NCI-H345 treated with DMSO at 0.1 percent for 48 hours (cell line): ENCODE measurements around the gene HOXB9.

Experiments used
- DNase-seq: peaks from one replicate; lab custom pipeline; 2025; ENCODE audit not compliant: unreplicated experiment; lab: John Stamatoyannopoulos, UW

Gene HOXB9

DNA sequence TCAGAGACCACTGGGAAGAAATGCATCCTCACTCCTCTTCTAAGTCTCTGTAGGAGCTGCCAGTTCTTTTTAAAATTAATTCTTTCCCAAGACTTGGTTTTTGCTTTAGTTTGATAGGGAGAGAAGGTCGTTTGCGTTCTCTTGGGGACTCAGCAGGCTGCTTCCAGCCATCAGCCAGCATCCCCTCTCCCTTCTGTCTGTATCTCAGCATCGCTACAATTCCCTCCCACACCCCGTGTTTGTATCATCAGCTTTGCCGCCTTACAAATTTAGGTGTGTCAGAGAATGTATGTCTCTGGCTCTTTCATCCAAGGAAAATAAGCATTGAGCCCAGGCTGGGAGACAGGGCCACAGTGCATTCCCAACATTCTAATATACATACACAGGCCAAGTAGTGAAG lies 26.8 kb downstream of the HOXB9 start:
- no peak for DNase-seq

DNA sequence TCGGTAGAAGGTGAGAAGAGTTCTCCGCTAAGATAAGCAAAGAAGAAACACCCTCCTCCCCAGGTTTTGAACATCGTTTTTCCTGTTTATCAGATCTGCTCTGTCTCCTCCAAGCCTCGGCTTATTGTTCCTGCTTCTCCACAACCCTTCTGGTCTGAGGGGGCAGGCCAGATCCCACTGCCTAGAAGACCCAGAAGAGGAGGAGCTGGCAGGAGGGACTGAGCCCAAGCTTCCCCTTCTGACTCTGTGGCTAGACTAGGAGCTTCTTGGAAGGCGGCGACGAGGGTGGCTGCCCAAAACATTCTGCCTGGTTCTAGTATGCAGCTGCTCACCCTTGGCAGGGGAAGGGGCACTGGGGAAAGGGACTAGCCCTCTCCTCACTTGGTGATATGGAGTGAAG lies 27.4 kb downstream of the HOXB9 start:
- DNase-seq, result no peak

DNA sequence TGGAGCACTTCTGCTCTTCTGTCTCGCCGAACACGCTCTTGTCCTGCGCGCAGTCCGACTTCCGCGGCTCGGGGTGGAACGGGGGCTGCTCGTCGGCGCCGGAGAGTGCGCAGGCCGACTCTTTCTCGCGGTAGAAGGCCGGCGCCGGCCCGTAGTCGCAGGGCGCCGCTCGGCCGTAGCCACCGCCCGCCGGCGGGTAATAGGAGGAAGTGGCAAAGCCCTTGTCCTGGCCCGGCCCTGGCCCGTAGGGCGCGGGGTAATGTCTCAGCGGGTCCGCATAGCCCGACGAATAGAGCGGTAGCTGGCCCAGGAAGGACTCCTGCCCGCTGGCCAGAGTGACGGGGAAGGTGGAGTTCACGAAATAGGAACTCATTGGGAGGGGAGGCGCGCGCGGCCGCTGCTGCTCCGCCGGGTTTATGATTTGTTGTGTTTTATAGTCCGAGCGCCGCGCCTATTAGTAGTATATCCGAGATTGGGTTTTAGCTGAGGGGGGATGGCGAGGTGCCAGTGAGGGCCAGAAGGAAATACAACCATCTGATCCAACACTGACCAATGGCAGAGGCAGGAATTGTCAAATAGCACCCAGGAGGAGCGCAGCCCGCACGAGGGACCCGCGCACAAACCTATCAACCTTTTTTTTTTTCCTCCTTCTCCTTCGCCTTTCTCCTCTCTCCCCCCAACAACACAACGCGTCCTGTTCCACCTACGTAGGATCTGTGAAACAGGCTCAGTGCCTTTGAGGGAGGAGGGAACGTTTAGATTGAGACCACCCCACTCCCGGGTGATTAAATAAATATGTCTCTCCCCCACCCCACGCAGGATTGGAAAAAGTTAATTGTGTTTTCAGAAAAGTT lies 28.2 kb downstream of the HOXB9 start:
- DNase-seq, result no peak

DNA sequence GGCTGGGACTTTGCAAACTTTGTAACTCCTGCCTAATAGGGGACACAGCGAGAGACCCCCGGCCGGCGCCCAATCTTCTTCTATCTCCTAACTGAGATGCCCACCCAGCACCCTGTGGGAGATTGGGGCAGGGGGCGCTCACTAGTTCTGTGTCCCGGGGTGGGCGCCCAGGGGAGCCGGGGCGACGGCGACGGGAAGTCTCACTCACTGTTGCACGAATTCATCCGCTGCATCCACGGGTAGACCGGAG lies 28.7 kb downstream of the HOXB9 start:
- no peak for DNase-seq

DNA sequence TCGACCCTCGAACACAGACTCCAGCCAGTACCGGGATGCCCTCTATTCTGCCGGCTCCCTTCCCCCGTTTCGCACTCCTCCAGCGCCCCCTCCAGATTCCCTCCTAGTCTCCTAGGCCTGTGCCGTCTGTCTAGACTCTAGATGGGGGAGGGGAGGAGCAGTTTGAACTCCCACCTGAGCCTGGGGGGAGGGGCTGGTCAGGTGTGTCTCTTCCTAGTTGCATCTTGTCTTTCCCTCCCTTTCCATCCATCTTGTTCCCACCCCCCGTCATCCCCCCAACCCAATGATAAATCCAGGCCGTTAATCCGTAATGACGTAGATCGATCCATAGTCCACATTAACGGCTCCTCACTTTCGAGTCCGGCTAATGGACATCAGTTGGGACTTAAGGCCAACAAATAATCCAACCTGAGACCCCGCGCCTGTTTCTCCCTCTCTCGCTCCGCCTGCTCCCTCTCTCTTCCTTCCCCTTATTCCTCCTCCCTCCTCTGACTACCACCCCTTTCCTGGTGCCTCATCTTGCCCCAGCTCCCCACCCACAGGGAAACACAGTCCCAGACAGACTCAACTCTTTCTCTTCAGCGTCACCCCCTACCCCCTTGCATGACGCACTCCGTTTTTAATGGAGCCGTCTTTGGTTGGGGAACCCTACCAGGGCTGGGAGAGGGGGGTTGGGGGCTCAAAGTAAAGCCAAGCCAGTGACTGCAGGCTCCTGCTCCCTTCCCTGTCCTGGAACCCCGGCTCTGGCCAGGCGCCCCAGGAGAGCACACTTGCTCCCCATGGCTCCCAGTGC lies 29.2 kb downstream of the HOXB9 start:
- DNase-seq, result no peak

DNA sequence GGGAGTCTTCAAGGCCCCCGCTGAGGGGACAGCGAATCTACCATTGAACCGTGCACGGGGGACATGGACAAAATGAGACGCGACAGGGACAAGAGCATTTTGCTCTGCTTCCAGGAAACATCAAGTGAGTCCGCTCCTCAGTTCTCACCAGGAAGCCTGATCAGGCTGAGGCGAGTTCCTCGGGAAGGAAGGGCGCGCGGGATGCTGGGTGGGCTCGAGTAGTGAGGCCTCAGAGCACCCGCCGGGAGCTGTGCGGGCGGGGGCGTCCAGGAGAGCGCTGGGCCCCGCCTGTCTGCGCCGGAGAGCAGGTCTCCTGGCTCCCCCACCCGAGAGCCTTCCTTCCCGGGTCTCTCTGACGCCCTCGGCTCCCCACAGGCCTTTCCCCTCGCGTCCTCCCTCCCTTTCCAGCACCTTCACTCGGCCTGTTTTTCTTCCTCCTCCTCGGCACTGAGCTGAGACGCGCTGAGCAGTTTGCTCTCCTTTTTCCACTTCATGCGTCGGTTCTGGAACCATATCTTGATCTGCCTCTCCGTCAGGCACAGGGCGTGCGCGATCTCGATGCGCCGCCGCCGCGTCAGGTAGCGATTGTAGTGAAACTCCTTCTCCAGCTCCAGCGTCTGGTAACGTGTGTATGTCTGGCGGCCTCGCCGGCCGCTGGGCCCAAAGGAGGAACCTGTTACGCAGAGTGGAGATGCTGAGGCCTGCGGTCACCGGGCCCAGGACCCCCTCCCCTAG lies 30.0 kb downstream of the HOXB9 start:
- DNase-seq, result no peak

DNA sequence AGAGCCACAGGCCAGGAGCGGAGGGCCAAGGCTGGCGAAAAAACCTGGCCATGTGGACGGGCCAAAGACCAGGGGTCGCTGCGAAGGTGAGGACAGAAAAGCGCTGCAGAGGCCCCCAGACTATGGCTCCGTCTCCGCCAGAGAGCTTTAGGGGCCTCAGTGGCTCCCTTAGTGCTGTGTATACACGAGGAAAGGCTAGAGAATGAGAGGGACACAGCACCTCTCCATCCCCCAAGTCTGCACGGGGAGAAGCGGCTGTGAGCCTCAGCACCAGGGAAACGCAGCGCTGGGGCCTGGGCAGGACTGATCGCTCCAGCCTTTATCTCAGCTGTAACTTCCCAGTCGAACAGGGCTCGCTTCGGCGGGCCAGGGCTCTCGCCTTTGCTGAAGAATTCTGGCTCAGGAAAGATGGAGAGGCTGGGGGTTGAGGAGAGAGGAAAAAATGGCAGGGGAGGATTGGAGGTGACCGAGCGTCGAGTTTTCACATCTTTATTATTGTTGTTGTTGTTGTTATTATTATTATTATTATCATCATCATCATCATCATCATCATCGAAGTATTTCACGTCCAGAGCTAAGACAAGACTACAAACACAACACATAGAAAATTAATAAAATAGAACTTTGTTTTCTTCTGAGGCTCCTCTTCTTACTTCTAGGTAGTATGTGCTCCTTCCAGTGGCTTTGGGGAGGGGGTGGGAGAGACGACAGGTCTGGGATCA lies 30.7 kb downstream of the HOXB9 start:
- no peak for DNase-seq

DNA sequence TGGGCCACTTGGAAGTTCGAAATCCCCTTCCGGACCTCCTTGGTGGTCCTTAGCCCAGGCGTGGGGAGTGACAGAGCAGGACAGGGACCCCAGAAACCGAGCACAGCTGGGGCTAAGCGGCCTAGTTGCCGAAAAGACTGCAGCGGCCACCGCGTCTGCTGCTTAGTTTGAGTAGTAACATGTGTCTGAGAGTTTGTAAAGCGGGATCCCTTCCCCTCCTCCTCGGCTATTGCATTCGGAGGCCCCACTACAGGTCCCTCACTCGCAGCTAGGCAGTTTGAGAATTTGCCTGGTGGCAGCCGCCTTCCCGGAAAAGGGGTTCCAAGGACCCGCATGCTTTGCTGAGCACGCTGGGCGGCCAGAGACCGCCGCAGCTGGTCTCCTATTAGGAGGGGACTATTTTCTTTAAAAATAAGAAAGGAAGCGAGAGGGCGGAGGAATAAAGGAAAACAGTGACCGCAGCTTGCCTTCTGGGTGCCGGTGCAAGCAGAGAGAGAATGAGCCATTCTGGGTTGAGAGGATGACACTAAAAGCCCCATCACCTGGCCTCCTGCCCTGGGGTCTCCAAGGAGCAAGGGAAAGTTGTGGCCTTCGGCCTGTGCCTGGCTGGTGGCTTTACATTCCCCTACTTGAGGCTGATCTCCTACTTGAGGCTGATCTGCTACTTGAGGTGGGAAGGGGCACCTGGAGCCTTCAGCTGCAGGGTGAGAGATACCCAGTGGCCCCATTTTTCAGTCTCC lies 31.4 kb downstream of the HOXB9 start:
- no peak for DNase-seq

DNA sequence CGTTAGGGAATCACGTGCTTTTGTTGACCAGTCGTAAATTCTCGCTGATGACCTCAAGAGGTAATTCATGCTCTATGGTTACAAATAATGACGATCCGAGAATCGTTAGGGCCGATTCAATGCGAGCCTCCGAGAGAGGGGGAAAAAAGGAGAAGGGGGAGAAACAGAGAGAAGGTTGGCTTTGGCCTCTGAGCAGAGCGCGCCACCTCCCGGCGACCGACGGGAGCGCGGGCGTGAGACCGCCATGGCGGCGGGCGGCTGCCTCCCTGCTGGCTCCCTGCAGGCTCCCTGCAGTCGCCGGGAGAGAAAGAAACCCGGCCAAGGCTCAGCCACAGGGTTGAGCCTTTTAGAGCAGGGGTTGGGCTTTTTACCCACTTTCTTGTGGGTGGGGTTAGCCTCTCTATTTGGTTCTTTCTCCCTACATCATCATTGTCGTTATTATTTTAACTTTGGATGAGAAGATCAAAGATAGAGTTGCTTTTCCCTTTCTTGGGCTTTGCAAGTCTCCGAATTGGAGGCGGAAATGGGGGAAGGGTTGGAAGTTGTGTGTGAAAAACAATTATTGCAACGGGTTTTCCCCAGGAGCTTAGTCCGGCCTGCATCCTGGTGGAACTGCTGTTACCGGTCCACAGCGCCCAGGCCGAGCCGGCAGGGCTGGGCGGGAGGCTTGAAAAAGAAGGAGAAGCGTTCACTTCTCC lies 32.2 kb downstream of the HOXB9 start:
- peak; percentile 95 for DNase-seq

DNA sequence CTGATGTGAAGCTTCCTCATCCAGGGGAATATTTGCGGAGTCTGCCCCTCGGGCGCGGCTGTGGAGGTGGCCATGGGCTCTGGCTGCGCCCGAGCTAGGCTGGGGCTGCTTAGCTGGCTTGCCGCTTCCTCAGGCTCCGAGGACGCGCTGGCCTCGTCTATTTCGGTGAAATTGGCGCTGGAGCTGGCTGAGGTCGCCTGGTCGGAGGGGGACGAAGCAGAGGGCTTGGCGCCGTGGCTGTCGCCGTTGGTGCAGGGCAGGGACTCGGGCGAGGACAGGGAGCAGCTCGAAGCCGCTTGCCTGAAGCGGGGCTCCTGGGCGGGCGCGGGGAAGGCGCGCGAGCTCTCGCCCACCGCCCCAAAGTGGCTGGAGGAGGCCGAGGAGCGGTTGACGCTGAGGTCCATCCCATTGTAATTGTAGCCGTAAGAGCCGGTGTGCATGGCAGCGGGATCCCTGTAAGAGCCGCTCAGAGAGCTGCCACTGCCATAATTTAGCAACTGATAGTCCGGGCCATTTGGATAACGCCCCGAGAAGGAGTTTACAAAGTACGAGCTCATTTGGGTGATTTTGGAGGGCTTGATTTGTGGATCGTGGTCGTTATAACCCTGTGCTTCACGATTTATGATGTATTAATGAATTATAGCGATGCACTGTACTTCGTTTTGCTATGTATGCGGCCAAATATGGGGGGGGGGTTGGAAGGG lies 32.9 kb downstream of the HOXB9 start, which contains the start of gene HOXB5:
Gene HOXB5 (minus strand): TSS at position 654 of the 704 bp plus-strand sequence. CDS start 97 bp downstream, at position 557.
- peak; percentile 83 for DNase-seq

DNA sequence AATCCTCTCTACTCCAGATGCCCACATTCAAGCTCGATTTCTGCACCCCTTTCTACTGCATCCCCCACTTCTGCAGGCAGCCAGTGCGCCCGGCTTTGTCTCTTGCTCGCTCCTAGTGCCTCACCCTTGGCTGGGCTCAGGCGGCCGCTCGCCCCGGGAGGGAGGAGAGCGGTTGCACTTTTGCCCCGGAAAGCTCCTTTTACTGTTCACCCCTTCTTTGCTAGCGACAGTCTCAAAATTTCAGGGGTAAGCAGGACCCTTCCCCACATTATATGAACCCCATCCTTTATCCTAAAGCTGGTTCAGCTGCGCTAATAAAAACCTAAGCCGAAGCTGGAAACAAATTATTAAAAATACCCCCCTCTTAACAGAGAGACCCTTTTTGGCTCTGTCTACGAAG lies 33.6 kb downstream of the HOXB9 start:
- no peak for DNase-seq

DNA sequence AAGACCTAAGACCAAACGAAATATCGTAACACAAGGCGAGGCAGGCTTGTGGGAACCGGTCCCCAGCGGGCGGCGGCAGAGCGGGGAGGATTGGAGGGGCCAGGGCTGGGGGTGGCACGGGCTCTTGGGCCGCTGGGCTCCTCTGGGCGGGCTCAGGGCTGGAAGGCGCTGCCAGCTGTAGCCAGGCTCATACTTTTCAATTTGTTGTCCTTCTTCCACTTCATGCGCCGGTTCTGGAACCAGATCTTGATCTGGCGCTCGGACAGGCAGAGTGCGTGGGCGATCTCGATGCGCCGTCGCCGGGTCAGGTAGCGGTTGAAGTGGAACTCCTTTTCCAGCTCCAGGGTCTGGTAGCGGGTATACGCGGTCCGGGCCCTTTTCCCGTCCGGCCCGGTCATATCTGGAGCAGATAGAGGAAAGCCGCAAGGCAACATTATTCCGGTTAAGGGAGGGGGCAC lies 34.1 kb downstream of the HOXB9 start:
- DNase-seq, result peak; percentile 38

DNA sequence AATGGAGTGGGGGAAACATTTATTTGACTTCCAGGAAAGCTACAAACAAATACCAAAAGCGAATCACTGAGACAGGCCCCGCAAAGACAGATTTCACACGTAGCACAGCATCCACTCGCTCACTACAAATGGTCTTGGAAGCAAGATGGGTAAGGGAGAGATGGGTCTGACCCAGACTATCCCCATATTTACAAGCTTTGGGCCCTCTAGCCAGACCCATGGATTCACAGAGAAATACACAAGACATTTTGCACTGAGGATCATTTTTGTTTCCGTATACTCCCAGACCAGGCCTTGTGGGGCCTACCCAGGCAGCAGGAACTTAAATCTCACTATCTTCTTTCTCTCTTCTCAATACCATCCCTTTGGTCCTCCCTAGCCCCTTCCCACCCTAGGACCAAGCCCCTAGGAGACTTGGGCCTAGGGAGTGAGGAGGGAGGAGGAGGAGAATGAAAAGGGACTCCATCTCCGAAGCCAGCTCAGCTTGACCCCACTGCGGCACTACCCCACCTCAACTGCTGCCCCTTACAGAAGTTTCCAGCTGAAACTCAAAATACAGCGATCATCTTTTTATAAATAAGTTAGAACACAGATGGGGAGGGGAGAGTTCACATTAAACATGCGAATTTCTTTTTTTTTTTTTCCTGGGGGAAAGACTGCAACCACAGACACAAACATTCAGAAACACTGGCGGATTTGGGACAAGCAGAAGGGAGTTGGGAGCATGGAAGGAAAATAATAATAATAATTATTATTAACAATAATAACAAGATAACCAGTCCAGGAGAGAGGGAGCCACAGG lies 34.7 kb downstream of the HOXB9 start:
- DNase-seq, result peak; percentile 69

DNA sequence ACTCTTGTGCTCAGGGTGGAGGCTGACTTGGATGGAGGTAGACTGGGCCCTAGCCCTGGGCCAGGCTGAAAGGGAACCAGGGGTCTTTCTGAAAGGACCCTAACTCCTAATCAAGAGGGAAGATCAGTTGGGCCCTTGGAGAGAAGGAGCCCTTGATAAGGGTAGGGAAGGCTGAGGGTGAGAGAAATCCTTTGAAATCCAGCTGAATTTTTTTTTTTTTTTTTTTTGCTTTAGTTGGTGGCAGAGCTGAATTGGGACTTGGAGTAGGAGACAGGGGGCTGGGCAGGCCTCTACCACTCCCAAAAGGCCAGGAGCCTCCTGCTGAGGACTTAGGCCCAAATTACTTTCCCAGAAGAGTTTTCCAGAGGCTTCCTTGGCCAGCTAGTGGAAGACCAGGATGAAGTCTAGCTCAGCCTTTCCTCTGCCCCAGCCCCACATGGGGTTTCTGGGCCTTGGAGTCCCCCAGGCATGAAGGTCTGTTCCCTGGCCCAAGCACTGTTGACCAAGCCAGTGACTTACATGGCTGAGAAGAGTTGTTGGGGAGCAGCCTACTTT lies 35.5 kb downstream of the HOXB9 start:
- no peak for DNase-seq

DNA sequence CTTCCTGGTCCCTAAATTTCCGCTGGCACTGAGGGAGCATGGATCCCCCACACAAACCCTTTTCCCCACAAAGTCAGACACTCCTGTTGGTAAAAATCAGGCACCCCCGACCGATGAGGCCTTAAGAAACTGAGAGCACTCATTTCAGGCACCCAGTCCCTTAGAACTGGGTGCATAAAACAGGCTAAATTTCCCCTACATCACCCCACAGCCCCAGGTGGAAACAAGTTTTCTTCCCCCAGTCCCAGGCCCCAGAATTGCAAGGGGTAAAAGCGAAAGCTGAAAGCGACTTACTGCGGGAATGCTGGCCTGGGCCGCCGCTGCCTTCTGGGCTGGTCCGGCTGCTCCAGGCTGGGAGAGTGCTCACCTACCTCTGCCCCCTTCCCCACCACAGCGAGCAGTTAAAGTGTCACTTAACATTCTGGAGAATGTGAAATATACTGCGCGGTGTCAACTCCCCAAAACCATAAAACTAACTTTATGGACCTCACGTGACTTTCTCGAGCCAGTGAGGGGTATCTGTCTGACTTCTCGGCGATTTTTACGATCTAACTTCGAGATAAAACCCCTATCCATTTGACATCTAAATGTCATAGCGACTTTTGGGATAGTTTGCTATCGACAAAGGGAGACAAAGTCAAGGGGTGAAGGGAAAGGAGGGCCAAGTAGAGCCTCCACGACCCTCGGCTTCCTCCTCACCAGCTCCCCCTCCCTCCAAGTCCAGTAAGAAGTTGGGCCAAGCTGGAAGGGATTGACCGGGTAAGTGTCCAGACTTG lies 36.1 kb downstream of the HOXB9 start, which contains the start of gene HOXB3:
Gene HOXB3 (minus strand): TSS at position 411 of the 776 bp plus-strand sequence. CDS start 37,767 bp downstream, outside the sequence.
- peak; percentile 55 for DNase-seq

DNA sequence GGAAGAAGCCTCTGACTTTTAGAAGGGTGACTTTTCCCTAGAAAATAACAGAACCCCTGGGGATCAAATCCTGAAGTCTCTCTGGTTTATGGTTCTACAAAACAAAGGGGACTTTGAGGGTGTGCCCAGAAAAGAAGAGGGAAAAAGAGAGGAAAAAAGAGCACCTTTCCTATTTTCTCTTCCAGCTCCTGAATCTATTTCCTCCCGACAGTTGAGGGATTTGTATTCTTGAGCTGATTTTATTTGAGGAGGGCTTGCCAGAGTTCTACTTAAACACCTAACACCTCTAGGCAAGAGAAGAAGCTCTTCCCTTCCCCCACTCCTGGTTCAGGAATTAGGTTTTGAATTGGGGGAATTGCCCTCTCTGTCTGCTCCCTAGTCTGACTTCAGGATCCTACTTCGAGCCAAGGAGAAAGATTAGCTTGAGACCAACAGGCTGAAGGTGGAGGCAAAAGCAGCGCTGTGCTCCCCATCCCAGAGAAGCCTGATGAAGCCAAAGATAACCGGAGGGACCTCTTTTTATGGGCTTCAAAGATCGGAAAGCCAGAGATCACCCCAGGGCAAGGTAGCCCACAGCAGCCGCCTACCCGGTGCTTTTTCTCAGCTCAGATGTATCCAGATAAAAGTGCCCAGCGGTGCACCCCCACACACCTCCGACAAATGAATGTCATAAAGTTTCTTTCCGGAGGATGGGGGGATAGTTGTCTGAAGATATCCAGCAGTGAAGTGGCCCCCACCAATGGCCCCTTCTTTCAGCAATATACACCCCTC lies 36.9 kb downstream of the HOXB9 start:
- DNase-seq, result peak; percentile 66
